NOMO-1 treated with DMSO at 0.1 percent for 48 hours (cell line): ENCODE measurements around the gene PSD.
A peak's percentile ranks its signal among the peaks of the same experiment; 100 is the strongest.
"Not testable (repeated sequence)": the region's sequence is repeated elsewhere in the genome, so short reads cannot be mapped to it uniquely, and the experiment has no call there.

Experiments used
- DNase-seq: peaks from one replicate; lab custom pipeline; 2025; ENCODE audit not compliant: unreplicated experiment; lab: John Stamatoyannopoulos, UW

The PSD gene

DNA sequence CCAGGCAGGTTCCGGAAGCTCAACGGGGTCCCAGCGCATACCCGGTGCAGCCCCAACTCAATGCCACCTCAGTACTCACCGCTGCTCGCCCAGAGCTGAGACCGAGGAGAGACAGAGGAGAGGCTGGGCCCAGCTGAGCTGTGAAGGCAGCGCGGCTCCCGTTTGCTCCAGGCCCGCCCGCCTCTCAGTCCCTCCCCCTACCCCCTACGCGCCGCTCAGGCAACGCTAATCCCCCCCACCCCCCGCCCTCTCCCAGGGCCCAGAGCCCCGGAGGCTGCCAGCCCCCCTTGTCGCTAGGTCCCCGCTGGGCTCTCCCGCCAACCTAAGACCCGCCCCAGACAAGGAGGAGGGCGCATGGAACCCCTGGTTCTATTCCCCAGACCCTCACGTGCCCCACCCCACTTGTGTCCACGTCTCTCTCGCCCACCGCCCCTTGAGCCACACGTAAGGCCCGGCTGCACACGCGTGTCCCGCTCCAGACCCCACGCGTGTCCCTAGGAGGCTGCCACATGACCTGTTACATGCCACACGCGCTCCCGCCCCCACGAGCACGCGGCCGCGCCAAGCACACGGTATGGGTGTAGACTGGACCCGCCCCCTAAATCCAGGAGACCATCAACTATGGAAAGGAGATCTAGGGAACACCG, at the start of gene PSD:
Gene PSD, minus strand, starts transcription at position 164 of the 647 bp plus-strand sequence. CDS start 1,747 bp downstream, outside the sequence.
- no peak for DNase-seq

DNA sequence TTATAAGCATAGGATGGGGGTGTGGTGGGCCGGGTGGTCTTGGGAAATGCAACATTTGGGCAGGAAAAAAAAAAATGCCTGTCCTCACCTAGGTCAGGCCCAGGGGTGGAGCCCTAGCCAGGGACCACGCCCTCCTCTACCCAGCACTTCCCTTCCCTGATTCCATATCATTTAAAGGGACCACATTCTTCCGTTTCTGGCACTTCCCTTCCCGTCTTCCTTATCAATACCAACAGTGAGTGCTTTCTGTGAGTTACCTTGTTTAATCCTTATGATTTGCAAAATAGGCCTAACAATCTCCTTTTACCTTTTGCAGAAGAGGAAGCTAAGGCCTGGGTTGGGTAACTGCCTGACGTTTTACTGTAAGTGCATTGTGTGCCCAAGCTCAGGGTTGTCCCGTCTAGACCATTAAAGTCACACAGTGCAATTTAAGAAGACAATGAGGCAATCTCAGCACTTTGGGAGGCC, 49.4 kb upstream of the PSD start:
- DNase-seq = peak; percentile 92

DNA sequence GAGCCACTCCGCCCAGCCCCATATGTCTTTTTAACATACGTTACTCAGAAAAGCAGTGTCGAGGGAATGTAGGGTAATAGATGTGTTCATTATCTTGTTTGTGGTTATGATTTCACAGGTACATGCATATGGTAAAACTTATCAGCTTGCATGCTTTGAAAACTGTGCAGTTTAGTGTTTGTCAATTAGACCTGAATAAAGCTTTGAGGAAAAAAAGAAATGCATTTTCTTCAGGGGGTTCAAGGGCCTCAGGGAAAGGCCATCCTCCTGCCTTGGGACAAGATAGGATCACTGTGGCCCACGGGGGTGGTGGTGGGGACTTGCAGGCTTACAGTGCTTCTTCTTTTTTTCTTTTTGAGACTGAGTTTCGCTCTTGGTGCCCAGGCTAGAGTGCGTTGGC, 48.7 kb upstream of the PSD start:
- DNase-seq = no peak

DNA sequence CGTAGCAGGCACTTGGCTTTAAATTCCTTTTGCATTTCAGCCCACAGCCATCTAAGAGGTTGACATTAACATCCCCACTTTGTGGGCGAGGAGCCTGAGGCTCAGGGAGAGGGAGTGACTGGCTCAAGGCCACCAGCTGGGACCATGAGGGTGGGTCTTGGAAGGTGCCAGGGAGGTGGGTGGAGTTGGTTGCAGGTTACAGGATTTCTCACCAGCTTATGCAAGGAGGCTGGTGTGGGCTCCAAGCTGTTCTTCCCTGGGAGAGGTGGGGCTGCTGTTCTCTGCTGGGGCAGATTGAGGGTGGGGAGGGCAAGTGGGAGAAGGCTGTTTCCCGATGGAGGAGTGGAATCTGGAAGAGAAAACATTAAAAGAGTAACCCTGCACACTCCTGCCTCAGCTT, 46.9 kb upstream of the PSD start:
- DNase-seq = no peak

DNA sequence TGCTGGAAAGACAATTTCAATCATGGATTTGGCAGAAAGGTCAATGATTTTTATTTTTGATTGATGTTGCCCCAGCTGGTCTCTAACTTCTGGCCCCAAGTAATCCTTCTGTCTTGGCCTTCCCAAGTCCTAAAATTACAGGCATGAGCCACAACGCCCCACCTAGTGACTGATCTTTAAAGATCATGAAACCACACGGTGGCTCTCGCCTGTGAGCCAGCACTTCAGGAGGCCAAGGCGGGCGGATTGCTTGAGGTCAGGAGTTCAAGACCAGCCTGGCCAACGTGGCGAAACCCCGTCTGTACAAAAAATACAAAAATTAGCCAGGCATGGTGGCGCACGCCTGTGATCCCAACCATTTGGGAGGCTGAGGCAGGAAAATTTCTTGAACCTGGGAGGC, 45.4 kb upstream of the PSD start:
- no peak for DNase-seq

DNA sequence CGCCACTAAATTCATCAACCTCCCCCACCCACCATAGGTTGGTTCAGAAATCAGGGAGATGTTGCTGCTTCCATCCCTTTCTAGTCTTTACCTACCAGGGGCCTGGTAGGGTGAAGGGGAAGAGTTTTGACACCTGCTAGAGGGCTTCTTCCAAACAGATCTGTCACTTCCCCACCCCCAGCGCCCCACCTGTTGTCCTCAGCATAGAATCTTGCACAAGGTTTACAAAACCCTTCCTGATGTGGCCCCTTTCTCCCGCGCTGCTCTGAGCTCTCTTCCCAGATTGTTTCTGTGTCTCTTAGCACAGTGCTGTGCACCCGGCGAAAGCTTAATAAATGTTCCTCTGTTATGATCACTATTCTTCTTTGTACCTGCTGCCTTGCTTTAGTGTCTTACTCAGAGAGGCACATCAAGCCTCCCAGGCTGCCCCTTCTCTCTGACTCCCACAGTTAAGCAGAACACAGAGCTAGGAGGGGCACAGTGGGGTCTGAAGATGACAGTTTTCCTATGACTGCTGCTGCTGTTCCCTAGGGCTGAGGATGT, 44.0 kb upstream of the PSD start:
- DNase-seq = no peak

DNA sequence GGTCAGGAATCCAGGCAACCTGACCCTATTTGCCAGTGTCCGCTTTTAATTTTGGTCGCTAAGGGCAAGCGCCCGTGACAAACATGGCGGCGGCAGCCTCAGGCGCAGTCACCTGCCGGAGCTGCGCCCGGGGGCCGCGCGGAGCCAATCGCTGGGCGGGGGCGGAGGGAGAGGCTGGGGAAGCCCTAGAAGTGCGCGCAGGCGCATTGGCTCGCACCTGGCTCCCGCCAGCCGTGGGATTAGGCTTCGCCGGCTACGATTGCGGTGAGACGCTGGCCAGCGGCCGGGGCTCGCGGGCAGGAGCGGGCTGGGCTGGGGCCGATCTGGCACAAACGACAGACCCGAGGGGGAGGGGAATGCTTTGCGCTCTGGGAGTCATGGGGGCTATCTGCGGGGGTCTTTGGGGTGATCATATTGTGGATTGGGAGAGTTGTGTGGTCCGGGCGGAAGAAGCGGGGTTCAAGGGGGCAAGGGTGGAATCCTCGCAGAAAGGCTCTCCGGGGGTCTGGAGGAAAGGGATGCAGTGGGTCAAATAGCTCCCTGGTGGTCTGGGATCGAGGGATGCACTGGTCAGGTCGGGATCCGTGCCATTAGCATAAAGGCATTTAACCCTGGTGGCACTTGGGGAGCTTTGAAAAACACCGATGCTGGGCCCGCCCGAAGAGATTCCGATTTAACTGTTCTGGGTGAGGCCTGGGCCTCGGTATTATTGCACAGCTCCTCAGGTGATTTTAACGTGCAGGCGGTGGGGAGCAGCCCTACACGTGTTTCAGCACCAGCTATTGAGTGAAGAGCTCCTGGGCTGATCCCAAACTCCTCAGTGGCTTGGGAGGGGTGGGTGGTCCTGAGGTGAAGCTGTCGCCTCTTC, 42.8 kb upstream of the PSD start:
- peak; percentile 85 for DNase-seq

DNA sequence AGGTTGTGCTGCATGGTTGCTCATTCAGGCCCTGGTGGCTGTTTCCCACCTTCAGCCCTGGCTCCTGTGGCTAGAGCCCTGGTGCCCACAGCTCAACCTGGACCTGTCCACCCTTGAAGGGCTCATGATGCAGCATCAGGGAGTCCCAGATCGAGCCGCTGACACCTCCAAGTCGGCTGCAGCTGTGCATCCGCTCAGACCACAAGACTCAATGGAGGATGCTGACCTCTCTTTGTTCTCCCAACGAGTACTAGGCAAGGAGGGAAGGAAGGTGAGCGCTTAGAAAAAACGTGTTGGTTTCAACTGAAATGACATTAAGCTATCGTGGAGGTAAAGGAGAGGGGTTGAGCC, 42.2 kb upstream of the PSD start:
- no peak for DNase-seq

DNA sequence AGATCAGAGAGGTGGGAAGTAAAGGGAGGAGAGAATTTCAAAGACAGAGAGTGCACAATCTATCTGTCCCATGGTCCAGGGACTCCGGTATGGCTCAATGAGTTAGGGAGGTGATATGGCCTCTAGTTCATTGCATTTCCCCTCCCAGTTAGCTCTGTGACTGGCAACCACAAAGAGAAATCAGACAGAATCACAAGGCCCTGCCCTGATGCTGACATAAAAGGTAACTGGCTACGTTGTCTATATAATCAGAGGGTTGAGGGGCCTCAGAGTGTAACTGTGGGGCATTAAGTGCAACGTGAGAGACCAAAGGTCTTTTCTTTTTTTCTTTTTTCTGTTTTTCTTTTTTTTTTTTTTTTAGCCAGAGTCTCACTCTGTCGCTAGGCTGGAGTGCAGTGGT, 40.1 kb upstream of the PSD start:
- no peak for DNase-seq

DNA sequence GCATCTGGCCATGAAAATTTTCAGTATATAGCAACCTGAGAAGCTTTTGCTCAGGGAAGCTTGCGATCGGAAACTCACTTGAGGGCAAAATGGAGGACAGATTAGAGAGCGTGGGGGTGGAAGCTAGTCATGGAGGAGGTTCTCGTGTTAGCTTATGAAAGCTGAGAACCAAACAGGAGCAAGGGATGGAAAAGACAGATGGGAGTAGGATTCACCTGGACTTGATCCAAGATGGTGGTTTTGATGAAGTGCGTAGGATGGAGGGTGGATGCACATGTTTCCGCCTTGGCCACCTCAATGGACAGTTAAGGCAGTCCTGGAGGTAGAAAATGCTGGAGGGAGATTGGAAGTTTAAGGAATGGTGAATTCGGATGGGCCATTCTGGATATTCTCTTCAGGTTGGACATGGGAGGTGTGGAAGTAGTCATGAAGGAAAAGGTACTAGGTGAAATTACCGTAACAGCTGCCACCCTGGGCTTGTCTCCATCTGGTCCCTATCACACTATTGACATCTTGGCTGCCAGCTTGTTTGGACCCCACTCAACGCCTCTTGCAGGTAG, 39.1 kb upstream of the PSD start:
- DNase-seq = no peak

DNA sequence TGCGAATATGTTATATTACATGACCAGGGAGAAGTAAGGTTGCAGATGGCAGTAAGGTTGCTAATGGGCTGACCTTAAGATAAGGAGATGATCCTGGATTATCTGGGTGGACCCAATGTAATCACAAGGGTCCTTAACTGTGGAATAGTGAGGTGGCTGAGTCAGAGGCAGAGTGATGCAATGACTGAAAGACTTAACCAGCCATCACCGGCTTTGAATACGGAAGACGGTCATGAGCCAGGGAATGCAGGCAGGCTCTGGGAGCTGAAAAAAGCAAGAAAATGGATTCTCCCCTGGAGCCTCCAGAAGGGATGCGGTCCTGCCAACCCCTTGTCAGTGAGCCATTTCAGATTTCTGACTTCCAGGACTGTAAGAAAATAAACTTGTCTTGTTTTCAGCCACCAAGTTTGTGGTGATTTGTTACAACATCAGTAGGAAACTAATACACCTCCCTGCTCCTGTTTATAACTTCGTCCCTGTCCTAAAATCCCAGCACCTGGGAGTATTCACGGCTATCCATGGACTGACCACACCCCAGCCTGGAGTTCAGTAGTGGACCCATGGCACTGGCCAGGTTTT, 37.4 kb upstream of the PSD start:
- DNase-seq = peak; percentile 27

DNA sequence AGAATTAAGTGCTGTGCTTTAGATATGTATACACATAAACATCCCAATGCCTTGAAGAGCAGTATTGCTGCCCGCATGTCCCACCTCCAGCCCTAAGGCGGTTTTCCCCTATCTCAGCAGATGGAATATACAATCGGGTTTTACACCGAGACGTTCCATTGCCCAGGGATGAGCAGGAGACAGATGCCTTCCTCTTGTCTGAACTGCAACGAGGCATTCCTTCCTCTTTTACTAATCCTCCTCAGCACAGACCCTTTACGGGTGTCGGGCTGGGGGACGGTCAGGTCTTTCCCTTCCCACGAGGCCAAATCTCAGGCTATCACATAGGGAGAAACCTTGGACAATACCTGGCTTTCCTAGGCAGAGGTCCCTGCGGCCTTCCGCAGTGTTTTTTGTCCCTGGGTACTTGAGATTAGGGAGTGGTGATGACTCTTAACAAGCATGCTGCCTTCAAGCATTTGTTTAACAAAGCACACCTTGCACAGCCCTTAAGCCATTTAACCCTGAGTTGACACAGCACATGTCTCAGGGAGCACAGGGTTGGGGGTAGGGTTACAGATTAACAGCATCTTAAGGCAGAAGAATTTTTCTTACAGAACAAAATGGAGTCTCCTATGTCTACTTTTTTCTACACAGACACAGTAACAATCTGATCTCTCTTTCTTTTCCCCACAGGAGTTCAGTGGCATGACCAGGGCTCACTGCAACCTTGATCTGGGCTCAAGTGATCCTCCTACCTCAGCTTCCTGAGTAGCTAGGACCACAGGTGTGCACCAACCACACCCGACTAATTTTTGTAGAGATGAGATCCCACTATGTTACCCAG, 36.3 kb upstream of the PSD start:
- not testable (repeated sequence) for DNase-seq

DNA sequence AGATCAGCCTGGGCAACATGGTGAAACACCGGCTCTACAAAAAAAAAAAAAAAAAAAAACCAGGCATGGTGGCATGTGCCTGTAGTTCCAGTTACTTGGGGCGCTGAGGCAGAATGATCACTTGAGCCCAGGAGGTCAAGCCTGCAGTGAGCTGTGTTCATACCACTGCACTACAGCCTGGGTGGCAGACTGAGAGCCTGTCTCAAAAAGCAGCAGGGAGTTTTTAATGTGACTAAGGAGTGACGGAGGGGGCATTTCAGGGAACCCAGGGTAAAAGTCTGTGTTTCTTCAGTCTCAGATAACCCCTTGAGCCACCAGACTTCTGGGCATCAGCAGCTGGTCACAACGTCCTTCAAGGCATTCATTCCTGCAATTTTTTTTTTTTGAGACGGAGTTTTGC, 34.9 kb upstream of the PSD start:
- DNase-seq = no peak

DNA sequence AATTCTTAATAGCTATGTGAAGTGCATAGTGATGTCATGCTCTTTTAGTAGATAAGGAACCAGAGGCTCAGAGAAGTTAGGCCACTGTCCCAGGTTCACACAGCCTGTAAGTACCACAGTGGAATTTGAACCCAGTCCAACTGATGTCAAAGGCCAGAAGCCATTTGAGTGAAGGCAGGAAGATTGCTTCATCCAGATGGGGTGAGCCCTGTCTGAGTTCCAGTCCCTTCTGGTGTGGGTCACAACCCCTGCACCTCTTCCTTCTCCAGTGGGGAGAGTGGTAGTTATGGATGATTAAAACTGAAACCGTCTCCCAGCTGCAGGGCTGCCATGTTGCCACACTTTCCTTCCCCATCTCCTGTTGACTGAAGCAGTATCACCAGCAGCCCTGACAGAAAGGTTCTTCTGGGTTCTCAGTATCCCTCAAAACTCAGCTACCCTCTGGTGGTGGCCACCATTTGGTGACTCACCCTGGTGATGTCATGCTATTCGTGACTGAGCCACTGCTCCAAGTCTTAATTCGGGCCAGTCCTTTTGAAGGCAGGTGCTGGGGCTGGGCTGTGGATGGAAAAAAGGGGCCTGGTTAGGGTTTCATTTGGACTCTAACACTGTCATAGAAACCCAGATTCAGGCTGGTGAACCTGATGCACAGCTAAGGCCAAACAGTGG, 34.2 kb upstream of the PSD start:
- peak; percentile 67 for DNase-seq

DNA sequence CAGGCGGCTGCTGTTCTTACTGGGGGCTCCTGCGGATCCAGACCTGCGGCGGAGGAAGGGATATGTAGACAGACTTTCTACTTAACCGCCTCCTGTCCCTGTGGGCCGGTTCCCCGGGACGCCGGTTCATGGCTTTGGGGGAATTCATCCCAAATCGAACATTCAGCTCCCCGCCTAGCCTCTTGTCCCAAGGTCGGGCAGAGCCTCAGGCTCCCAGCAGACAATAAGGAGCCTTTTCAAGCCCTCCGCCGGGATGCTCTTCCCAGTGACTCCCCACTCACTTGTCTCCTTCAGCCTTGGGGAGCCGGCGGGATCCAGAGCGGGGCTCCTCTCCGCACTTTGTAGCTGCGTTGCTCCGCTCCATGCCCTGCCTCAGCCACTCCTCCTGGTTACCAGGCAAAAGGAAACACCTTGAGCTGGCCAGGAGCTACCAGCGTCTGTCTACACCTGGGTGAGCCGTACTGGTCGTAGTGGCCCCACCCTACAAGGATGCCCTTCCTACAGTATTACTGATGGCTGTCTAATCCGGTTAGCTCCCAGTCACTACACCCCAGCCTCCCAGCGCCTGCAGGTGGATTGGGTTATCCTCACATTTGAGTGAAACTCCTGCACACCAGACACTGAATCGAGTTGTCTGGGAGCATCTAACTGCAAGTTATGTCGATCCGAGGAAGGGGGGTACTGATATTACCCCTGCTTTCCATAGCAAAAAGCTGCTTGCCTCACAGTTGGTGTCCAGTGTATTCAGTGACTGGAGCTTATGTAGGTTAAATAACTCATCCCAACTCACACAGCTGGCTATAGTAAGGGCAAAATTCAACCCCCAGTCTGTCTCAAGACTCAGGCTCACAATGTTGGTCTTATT, 32.8 kb upstream of the PSD start, which contains the start of gene C10orf95:
Gene C10orf95, minus strand, starts transcription at position 439 of the 865 bp plus-strand sequence. CDS start 450 bp downstream, outside the sequence.
- DNase-seq = no peak

DNA sequence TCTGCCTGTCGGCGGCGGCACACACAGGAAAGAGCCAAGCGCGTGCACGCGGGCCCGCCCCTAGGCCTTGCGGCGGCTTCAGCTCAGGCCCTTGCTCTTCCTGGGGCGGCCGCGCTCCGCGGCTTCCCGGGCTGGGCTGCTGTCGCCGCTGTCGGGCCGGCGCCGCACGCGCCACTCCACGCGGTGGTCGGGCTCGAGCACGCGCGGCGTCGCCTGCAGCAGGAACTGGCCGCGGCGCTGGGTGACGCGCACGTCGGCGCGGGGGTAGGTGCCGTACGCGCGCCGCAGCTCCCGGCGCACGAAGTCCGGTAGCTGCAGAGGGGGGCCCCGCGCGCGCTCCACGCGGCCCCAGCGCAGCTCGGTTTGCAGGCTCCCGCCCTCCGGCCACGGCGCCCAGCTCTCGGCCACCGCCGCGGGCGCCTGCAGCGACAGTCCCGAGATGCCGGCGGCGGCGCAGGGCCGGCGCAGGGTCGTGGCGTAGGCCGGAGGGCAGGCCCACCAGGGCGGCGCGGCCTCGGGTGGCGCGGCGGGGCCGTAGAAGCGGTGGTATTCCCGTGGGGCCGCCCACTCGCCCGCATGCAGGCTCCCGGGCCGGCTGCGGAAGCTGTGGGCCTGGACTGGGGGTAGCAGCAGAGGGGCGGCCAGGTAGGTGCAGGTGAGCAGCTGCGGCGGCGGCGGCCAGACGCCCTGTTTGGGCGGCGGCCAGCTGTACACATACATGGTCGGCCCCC, 32.0 kb upstream of the PSD start:
- DNase-seq = peak; percentile 83

DNA sequence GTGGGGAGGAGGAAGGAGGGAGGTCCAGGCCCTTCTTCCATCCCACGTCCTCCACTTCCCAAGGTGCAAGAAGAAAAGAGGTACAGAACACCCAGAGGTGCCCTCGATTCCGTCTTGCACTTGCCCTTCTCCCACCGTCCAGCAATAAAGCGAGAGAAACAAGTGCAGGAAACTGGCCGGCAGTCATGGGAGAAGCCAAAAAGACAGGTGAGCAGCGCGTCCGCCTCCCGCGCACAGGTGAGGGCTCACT, 31.5 kb upstream of the PSD start:
- DNase-seq = no peak

DNA sequence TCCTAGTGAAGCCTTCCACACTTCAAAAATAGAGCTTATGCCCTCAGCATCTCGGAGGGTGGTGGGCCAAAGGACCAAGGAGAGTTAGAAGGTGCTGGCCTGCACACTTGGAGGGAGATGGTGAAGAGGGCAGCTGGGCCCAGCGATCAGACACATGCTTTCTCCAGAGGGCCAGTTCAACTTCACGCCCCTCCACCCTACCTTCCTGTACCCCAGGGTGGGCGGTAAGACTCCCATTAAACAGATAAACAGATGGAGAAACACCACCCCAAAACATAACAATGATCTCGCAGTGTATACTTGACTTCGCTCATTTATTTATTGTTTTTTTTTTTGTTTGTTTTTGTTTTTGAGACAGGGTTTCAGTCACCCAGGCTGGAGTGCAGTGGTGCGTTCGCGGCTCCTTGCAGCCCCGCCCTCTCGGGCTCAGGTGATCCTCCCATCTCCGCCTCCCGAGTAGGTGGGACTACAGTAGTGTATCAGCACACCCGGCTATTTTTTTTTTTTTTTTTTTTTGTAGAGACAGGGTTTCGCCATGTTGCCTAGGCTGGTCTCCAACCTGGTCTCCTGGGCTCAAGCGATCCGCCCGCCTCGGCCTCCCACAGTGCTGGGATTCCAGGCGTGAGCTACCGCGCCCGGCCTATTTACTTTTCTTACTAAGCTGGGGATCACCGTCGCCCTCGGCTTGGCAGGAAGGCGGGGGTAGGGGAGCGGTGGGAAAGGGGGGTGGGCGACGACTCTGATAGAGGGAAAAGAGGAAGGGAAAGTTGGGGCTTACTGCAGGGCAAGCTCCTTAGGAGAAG, 30.9 kb upstream of the PSD start:
- peak; percentile 71 for DNase-seq
